ENCODE data around the gene EIF3B. TPM values are rescaled to one million over a fixed set of nuclear protein-coding genes. Genes with fewer than 3 reads are reported as not detected.
A peak's percentile ranks its signal among the peaks of the same experiment; 100 is the strongest.

EIF3B gene
- total and polyA plus RNA-seq, 9 of the 15 experiments (the other 6 are each of a cell fraction or from before 2014, with no cell fraction given): 25.9 to 494 (median 357) TPM

GRCh38 chr7:2403014-2403717, 48.5 kb downstream of the EIF3B start, which contains the start of gene CHST12 (continued):
- TF ChIP-seq MBD1 (CRISPR knock-in tag; IDR thresholded peaks at IDR 0.05): 0 out of 2 replicates have a peak, but pooled peaks have one; percentile 1
- peak; percentile 43 for TF ChIP-seq ZBTB2 (IDR thresholded peaks at IDR 0.05)
- 0 out of 2 replicates have a peak, but pooled peaks have one; percentile 33 for TF ChIP-seq ZSCAN29 (IDR thresholded peaks at IDR 0.05)
- TF ChIP-seq ZNF217 (CRISPR knock-in tag; IDR thresholded peaks at IDR 0.05): no peak
- peak; percentile 8 for TF ChIP-seq NFYB (IDR thresholded peaks at IDR 0.05; ENCODE audit: extremely low read depth, insufficient read length)
- peak; percentile 88; the same call in 1 of the 2 replicates for TF ChIP-seq ZBTB7A (IDR thresholded peaks at IDR 0.05; ENCODE audit: borderline replicate concordance, control insufficient read depth, low read depth, low read length)
- TF ChIP-seq TFE3 (CRISPR knock-in tag; IDR thresholded peaks at IDR 0.05): no peak
- TF ChIP-seq E2F6 (IDR thresholded peaks at IDR 0.05; ENCODE audit: borderline replicate concordance in 1 of 2, extremely low read depth in 1 of 2, insufficient read depth in 1 of 2, insufficient read length in 1 of 2, low read depth in 1 of 2, low read length in 1 of 2, poor library complexity in 1 of 2, severe bottlenecking in 1 of 2): peak; percentile 71 to 76
- TF ChIP-seq IRF2 (CRISPR knock-in tag; IDR thresholded peaks at IDR 0.05): no peak
- TF ChIP-seq ETV1 (tag; conservative IDR thresholded peaks at IDR 0.05; ENCODE audit: low read depth): no peak
- peak; percentile 98 to 99 for TF ChIP-seq KDM1A (IDR thresholded peaks at IDR 0.05)
- 0 out of 2 replicates have a peak, but pooled peaks have one; percentile 39 for TF ChIP-seq KLF10 (CRISPR knock-in tag; IDR thresholded peaks at IDR 0.05)
- TF ChIP-seq NRF1 (conservative IDR thresholded peaks at IDR 0.05 in 1 of 2, IDR thresholded peaks at IDR 0.05 in 1 of 2): peak; percentile 90 to 92
- TF ChIP-seq BCOR (IDR thresholded peaks at IDR 0.05): peak; percentile 100
- TF ChIP-seq PRDM10 (IDR thresholded peaks at IDR 0.05; ENCODE audit: partially characterized antibody): peak; percentile 26
- peak; percentile 41; the same call in 1 of the 2 replicates for TF ChIP-seq FOXP1 (CRISPR knock-in tag; IDR thresholded peaks at IDR 0.05)
- peak; percentile 78 for TF ChIP-seq RBFOX2 (IDR thresholded peaks at IDR 0.05; ENCODE audit: low read depth, low read length)

Data from K562 (cell line).